SU-DHL-6 (cell line): ENCODE data around the gene CADM4.

Source experiments
- EZH2phosphoT487 ChIP-seq: fragments of 200-600 bp; sonication (generic), shearing (Covaris generic); conservative IDR thresholded peaks from 2 replicates; pipeline ENCODE4 v1.6.1; 2018; ENCODE audit warnings: mild to moderate bottlenecking, antibody characterized with exemption, low read length, moderate library complexity, mixed read lengths
- TF ChIP-seq, protein P1 (sequence below): fragments of 200-600 bp; sonication (generic); IDR thresholded peaks from one replicate; pipeline ENCODE4 v1.5.1; 2017; ENCODE audit warnings: antibody characterized with exemption, mild to moderate bottlenecking, low read length, moderate library complexity; ENCODE audit not compliant: insufficient read depth, poor library complexity, severe bottlenecking

DNA sequence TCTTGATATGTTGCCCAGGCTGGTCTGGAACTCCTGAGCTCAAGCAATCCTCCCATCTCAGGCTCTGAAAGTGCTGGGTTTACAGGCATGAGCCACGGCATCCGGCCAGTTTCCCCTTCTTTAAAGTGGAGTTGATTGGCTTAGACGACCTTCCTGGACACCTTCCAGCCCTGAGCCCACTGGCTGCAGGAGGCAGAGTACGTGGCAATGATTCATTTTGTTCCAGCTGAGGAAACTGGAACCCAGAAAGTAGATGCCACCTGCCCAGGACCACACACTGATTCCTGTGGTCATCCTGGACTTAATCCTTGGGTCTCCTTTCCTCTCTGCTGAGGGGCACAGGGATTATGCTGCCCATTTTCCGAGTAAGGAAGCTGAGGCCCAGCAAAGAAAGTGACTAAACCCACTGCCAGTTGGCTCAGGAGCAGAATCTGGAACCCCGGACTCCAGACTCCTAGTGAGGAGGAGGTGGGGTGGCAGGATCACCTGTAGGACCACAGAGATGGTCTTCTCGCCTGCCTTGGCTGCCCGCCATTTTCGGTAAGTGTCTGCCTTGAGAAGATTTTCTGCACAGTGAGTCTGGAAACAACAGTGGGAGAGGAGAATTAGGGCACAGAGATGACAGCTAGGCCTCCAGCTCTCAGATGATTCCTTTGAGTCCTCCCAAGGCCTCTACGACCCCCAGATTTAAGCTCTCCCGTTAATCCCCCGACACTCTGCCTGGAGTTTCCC is 65.1 kb downstream of the CADM4 start:
- TF ChIP-seq, protein P1, sequence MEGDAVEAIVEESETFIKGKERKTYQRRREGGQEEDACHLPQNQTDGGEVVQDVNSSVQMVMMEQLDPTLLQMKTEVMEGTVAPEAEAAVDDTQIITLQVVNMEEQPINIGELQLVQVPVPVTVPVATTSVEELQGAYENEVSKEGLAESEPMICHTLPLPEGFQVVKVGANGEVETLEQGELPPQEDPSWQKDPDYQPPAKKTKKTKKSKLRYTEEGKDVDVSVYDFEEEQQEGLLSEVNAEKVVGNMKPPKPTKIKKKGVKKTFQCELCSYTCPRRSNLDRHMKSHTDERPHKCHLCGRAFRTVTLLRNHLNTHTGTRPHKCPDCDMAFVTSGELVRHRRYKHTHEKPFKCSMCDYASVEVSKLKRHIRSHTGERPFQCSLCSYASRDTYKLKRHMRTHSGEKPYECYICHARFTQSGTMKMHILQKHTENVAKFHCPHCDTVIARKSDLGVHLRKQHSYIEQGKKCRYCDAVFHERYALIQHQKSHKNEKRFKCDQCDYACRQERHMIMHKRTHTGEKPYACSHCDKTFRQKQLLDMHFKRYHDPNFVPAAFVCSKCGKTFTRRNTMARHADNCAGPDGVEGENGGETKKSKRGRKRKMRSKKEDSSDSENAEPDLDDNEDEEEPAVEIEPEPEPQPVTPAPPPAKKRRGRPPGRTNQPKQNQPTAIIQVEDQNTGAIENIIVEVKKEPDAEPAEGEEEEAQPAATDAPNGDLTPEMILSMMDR: no peak
- TF ChIP-seq EZH2phosphoT487: no peak
